GM19035 (cell line): ENCODE measurements around the gene NOX5.
"Not testable (repeated sequence)": the region's sequence is repeated elsewhere in the genome, so short reads cannot be mapped to it uniquely, and the experiment has no call there.

Source experiments
- ATAC-seq: cut with Tn5 transposase; IDR thresholded peaks from one replicate; pipeline ENCODE4 v1.9.1; 2021; ENCODE audit not compliant: unreplicated experiment

Gene NOX5

DNA sequence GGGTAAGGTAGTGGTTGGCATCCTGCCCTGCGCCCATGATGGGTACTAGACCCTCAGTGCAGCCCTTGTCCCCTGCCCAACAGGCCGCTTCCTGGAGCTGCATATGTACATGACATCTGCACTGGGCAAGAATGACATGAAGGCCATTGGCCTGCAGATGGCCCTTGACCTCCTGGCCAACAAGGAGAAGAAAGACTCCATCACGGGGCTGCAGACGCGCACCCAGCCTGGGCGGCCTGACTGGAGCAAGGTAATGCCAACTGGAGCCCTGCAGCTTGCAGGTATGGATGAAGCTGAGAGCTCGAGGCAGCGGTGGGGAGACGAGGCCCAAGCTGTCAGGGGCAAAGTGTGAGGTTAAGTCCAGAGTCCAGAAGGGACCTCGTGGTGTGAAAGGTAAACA lies 40.8 kb downstream of the NOX5 start:
- ATAC-seq: no peak

DNA sequence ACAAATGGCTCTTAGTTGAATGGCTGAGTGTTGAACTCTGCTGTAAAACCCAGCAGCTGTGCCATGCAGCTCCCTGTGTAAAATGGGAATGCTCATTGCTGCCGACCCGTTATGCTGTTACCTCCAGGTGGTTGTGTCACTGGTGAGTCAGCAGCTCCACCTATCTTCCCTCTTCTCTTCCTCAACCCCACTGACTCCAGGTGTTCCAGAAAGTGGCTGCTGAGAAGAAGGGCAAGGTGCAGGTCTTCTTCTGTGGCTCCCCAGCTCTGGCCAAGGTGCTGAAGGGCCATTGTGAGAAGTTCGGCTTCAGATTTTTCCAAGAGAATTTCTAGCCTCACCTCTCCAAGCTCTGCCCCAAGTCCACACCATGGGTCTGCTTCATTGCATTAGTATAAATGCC lies 41.9 kb downstream of the NOX5 start:
- no peak for ATAC-seq

DNA sequence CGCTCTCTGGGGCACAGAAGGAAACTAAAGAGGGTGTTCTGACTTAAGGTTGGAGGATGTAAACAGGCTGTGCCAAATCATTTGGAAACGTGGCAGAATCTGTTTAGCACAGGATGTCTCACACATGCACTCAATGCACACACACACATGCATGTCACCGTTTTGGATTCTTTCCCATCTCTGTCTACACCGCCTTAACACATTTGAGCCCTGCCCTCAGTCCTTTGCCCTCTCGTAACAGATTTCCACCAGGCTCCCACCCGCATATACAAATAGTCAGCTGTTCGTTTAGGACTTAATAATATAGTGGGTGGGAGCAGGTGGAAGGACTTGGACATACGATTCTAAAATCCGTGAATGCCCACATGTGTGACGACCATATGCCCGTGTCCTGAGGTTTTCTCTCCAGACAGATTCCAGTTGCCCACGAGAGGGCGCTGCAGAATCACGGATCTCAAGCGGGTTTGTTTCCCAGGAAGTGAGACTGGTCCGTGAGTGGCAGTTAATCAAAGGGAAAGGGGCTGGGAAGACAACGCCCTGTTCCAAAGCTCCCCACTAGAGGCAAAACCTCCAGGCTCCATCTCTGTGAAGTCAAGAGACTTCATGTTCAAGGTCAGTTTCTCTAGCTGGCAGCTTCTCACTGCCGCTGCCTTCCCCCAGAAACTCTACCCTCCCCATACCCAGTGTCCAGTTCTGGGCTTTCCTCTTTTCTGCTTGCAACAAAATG lies 44.5 kb downstream of the NOX5 start:
- no peak for ATAC-seq

DNA sequence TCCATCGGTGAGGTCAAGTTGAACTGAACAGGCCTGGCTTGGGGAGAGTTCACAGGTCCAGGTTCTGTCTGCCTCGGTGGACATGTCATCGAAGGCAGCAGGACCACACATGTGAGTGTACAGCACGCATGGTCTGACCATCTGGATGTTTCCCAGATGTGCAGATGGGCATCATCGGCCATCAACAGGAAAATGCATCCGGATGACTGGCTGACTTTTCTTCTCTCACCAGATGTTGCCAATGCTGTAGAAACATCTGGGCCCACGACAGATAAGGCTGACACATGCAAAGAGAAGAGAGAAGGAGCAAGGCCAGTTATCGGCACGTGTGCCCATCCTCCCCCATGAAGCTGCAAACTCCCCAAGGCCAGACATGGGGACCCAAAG lies 45.1 kb downstream of the NOX5 start:
- ATAC-seq: no peak

DNA sequence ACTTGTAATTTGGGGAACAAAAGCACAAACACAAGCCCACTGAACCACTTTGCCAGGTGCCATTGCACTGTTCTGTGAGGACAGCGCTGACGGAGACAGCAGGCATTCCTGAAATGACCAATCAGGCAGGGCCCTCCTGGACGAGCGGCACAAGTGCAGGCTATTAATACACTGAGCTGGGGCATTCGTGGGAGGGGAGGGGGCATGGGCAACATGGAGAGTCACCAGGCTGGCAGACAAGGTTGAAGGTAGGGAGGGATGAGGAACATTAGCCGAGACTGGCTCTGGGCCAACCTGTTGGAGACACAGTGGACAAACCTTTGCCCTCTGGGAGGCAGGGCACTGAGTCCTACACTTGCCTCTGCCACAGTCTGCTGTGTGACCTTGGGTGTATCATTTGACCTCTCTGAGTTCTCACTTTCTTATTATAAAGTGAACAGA lies 45.6 kb downstream of the NOX5 start:
- ATAC-seq: no peak

DNA sequence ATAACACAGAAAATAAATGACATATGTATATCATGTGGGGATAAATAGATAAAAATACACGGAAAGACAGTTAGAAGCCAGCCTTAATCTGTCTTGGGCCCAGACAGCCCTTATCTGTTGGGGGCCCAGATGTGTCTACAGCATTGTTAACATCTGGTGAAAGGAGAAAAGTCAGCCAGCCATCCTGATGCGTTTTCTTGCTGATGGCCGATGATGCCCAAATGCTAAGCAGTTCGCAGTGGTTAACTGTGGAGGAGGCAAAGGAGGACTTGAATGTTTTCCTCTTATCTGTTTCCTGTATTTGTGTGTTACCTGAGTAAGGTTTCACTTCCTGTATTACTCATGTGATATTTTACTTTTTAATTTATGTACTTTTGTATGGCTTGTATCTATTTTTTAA lies 46.2 kb downstream of the NOX5 start:
- no peak for ATAC-seq

DNA sequence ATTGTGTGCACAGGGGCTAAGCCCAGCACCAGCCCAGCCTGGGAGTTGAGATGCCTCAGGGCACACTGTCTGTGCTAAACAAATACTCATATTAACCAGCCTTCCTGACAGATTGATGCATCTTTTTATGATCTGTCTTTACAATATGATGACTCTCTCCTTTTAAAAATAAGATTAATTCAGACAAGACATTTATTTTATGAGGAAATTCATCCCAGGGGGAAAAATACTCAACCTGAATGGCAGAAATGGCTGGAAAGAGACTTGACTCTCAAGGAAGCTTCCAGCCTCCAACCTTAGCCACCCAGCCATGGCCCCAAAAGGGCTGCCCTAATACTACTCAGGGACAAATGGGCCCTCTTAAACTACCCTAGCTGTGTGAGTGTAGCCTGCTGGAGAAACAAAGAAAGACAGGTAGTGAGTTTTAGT lies 46.9 kb downstream of the NOX5 start:
- no peak for ATAC-seq

DNA sequence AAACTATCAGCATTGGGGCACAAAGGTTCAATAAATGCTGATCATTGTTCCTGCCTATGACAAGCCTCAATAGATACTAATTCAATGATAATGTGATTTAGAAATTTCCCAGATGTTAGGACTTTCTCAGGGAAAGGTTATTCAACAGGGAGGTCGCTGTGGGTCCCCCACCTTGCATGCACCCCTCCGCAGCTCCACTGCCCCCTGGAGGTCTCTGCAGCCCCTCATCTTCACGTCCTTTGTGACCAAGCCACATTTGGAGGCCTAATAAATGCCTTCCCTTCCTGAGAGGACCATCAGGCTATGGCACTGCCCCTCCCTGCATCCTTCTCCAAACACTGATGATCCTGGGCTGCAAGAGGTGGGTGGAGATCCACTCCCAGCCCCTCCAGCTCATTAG lies 50.2 kb downstream of the NOX5 start:
- no peak for ATAC-seq

DNA sequence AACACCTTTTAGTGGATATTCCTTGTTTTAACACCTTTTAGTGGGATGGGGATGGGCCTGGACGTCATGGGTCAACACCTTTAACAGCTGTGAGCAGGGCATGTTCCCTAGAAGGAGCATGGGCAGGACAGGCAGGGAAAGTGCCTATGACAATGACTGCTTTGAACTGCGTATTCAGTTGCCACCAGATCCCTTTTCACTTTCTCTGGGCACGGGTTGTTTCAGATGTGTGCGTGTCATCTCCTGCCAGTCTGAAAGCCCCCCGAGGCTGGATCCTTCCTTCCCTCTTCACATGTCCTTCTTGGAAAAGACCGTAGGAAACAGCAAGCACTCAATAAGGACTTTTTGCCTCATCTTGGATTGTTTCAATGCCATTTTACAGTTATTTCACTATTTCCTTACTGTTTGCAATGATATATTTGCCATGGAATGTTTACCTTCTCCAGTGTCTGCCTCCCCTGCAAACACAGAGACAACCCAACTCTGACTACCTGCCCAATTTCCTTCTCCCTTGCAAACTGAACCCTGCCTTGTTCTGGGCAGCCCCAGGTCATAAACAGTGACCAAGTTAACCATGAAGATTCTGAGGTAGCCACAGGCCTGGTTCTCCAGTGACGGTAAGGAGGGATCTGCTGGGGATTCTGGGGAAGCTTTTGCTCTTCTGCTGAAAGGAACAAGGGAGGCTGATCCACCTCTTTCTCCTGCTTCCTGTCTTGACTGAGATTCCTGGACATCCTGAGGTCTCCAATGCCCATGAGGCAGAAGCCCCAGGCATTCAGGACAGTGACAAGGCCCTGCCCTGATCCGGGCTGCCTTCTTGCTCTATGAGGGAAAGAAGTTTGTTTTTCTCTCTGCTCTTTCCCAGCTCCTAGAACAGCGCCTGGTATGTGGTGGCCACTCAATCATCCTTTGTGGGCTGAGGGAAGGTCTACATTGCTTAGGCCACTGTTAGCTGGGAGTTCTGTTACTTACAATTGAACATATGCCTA lies 51.8 kb downstream of the NOX5 start:
- no peak for ATAC-seq

DNA sequence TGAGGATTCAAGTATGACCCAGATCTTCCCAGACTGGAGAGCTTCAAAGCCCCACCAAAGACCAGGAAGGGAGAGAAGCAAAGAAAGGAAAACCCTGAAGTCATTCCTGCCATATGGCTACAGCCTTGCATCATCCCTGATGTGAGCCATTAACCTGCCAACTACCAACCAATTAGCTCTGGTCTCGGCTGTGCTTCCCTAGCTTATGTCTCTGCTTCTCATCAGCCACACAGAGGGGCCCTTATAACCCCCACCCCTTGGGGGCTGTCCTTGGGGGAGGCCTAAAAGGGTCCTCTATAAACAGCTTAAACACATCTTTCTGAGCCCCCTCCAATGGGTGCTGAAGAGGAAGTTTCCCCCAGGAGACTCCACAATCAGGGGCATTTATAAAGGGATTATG lies 52.8 kb downstream of the NOX5 start:
- ATAC-seq: no peak

DNA sequence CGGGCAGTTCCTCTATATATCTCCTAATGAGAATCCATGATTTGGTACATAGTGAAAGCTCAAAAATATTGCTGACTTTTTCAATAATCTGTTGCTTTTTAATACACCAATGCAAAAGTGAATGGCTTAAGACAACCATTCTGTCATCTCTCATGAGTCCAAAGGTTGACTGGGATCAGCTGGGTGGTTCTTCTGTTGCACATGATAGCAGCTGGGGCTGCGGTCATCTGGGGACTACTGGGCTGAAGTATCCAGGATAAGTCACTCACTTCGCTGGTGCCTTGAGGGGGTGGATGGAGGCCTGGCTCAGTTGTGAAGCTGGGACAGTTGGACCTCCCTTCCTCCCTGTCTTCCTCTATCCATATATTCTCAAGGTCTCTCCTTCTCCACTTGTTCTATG lies 53.7 kb downstream of the NOX5 start:
- ATAC-seq: no peak

DNA sequence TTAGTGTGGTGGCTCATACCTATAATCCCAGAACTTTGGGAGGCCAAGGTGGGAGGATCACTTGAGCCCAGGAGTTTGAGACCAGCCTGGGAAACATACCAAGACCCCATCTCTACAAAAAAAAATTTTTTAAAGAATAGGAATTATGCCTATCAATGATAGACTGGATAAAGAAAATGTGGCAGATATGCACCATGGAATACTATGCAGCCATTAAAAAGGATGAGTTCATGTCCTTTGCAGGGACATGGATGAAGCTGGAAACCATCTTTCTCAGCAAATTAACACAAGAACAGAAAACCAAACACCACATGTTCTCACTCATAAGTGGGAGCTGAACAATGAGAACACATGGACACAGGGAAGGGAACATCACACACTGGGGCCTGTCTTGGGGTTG lies 54.8 kb downstream of the NOX5 start:
- ATAC-seq: not testable (repeated sequence)

DNA sequence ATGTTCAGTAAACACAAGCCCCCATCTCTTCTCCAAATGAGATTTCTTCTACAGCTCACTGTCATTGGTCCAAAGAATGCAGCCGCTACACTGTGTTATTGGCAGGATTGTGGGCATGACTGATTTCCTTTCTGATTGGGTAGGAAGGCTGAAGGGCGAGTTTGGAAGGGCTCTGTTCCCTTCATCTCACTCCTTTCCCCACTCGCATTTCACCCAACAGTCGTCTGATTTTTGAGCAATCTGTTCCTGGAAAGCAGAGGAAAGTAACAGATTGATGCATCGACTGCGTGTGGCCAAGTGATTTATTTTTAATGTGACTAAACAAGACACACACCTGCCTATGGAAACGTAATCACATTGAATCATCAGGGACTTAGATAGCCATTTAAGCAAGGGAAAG lies 55.5 kb downstream of the NOX5 start:
- ATAC-seq: no peak

DNA sequence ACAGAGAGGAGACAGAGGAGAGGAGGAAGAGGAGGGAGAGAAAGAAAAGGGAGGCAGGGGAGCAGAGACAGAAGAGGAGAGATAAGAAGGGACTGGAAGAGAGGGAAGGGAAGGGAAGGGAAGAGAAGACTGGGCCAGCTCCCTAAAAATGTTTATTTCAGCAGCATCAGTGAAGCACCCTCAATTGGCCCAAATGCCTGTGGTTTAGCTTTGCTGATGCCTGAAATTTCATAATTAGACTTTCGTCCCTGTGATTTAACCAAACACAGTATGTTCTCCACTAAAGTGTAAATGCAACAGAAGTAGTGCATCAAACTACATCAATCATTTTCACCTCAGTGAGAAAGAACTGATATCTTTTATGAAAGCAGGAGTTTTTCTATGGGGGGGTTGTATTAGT lies 55.9 kb downstream of the NOX5 start:
- ATAC-seq: no peak

DNA sequence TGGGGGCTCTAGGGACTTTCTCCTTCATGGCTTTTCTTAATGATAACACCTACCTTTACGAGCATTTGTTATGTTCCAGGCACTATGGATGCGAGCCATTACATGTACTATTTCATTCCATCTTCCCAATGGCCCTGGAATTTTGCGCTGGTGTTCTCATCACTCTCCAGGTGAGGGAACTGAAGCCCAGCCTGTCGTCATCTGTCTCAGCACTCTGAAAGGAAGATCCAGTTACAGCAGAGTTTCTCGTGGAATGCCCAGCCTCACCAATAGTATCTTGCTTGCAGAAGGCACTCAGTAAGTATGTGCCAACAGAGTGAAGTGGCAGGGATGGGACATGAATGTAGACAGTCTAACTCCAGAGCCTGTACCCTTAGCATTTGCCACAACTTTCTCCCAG lies 56.8 kb downstream of the NOX5 start:
- no peak for ATAC-seq

DNA sequence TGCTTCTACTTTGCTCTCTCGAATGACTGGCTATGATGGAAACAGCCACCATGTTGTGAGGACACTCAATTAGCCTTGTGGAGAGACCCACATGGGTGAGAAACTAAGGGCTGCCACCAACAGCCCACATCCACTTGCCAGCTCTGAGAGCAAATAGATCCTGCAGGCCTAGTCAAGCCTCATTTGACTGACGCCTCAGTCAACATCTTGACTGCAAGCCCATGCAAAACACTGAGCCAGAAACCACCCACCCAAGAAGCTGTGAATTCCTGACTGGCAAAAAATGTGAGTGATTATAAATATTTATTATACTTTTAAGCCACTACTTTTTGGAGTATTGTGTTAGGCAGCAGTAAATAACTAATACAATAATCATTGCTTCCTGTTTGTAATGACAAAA lies 58.4 kb downstream of the NOX5 start:
- ATAC-seq: no peak

DNA sequence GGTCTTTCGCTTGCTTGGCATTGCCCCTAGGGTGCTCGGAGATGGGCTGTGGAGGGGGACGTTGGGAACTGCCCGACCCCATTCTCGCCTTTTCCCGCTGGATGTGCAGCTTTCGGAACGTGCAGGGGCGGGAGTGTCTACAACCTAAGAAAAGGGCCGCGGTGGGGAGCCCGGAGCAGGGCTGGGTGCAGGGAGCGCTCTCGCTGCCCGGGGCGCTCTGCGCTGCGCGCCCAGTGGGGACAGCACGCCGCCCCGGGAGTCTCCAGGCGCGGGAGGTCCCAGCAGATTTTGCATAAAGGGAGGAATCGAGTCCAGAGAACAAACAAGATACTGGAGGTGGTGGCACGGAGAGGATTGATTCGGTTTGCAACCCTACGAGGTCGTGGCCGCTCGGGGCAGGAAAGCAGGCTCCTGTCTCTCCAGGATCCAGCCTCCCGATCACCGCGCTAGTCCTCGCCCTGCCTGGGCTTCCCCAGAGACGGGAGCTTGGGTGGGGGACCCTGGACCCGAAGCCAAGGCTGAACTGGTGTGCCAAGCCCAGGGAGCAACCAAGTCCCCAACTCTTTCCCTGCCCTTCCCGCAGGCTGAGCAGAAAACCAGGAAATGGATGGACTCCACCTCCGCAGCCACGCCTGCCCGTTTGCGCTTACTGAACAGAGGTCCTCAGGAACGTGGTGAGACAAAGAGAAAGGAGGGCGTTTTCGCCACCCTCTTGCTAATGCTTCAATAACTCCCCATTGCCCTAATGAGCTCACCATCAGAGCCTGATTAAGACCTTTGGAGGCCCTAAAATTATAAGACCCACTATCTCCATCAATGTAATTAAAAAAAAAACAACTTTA lies 59.7 kb downstream of the NOX5 start:
- no peak for ATAC-seq

DNA sequence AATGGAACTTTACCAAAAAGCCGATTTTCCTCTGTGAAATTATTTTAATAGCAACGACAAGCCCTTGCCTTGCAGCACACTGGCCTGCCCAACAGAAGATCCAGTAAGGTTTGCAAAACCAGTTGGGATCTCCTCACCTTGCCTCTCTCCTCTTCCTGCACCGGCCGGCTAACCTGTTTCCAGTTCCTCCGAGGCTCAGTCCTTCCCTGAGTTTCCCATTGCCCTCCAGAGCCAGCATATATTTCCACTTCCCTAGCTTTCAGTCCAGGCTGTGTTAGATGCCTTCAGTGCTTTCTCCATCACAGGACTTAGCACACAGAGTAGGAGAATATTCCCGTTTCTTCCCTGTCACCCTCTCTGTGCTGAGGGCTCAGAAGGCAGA lies 60.3 kb downstream of the NOX5 start:
- no peak for ATAC-seq

DNA sequence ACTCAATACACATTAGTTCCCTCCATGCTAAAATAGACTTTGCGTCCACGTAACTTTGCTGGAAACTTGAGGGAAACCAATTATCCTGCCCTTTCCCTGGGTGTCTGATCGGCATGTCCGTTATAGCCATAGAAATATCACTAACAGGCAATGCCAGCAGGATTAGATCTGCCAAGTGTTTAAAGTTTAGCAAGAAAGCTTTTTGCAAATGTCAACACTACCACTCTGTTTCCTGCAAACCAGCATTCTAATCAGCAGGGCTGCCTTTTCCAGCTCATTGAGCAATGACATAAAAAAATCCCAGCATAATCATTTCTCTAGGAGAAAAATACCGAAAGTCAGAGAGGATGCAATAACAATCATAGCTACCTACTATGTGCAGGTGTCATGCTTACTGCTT lies 60.9 kb downstream of the NOX5 start:
- ATAC-seq: no peak

DNA sequence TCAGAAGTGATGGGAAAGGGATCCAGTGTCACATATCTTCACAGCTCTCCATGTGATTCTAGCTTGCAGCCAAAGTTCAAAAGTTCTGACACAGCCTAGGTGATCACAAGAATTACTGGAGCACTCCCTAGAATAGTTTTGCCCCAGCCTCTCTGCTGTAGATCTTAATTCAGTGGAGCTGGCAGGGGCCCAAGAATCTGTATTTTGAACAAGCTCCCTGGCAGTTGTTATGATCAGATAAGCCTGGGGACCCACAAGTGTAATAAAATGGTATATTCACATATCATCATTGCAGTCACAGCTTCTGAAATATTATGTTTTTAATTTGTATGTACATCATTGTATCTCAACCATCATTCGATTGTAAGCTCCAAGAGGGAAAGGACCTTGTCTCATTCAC lies 62.3 kb downstream of the NOX5 start:
- ATAC-seq: no peak

DNA sequence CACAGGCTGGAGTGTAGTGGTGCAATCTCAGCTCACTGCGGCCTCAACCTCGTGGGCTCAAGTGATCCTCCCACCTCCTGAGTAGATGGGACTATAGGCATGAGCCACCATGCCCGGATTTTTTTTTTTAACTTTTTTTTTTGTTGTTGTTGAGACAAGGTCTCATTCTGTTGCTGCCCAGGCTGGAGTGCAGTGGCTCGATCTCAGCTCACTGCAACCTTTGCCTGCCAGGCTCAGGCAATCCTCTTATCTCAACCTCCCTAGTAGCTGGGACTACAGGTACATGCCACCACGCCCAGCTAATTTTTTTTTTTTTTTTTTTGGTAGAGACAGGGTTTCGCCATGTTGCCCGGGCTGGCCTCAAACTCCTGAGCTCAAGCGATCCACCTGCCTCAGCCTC lies 64.1 kb downstream of the NOX5 start:
- ATAC-seq: no peak
